Testis (tissue), 3 donors: ENCODE data around the gene NAA16. TPM values are rescaled to one million over a fixed set of nuclear protein-coding genes. Genes with fewer than 3 reads are reported as not detected.

Experiments used
- DNase-seq: peaks from one replicate; pipeline ENCODE4 v3.0.0-alpha.2; 2019
- H3K27ac ChIP-seq, 2 donors: fragments of 200-600 bp; sonication (generic); one replicate each; pipeline ENCODE4 v1.5.1; 2019
- H3K27me3 ChIP-seq: fragments of 200-600 bp; sonication (generic); one replicate; pipeline ENCODE4 v1.5.1; 2019
- H3K36me3 ChIP-seq: fragments of 200-600 bp; sonication (generic); one replicate; pipeline ENCODE4 v1.5.1; 2017; ENCODE audit warnings: low read depth; ENCODE audit errors: missing control alignments
- H3K4me1 ChIP-seq: fragments of 200-600 bp; sonication (generic); one replicate; pipeline ENCODE4 v1.5.1; 2019
- H3K4me3 ChIP-seq, 2 donors: fragments of 200-600 bp; sonication (generic); one replicate each; pipeline ENCODE4 v1.5.1; 2017 to 2019
- H3K9me3 ChIP-seq: fragments of 200-600 bp; sonication (generic); one replicate; pipeline ENCODE4 v1.5.1; 2017
- POLR2A ChIP-seq: fragments of 450-650 bp; IDR thresholded peaks from one replicate; pipeline ENCODE4 v1.6.1; 2017; ENCODE audit warnings: antibody characterized with exemption, mild to moderate bottlenecking, moderate library complexity
- WGBS, 2 donors: methylation state at CpG; one replicate each; pipeline ENCODE4 v1.1.5; 2018; 5-methylcytosine and 5-hydroxymethylcytosine counted together
- intact Hi-C: fragments of 100-400 bp; cut with DNase I; formaldehyde crosslinking; loops from one replicate; pipeline ENCODE4 v1.15.1; 2023; ENCODE audit warnings: low total_unique reads
- polyA plus RNA-seq: library from polyadenylated mRNA; stranded (reverse); fragments of 350-450 nt; fragmentation: Illumina TruSeq; extraction: RNeasy Lipid Tissue Mini Kit (QIAGEN cat#74804); gene quantifications from one replicate; pipeline ENCODE4 v1.2.3, GENCODE V29; 2014; ENCODE audit warnings: low read depth, low replicate concordance; ENCODE audit not compliant: insufficient read depth
- total RNA-seq, 2 donors: library from RNA; depleted of rRNA; stranded (reverse); fragments of >200 nt; gene quantifications; one replicate each; pipeline ENCODE4 v1.2.3, GENCODE V29; 2016
- TF ChIP-seq, protein P1 (sequence below), 3 experiments: fragments of 450-650 bp in 2 of 3; fragments of 200-600 bp in 1 of 3; sonication (generic) in 1 of 3; IDR thresholded peaks; one replicate each; pipeline ENCODE4 v1.5.1; 2016 to 2019; ENCODE audit warnings: antibody characterized with exemption in 3 of 3, mild to moderate bottlenecking in 2 of 3, moderate library complexity in 1 of 3

The NAA16 gene
- total and polyA plus RNA-seq, 3 donors from 2014 or later = 18.5 to 38.0 (median 33.1) TPM

DNA sequence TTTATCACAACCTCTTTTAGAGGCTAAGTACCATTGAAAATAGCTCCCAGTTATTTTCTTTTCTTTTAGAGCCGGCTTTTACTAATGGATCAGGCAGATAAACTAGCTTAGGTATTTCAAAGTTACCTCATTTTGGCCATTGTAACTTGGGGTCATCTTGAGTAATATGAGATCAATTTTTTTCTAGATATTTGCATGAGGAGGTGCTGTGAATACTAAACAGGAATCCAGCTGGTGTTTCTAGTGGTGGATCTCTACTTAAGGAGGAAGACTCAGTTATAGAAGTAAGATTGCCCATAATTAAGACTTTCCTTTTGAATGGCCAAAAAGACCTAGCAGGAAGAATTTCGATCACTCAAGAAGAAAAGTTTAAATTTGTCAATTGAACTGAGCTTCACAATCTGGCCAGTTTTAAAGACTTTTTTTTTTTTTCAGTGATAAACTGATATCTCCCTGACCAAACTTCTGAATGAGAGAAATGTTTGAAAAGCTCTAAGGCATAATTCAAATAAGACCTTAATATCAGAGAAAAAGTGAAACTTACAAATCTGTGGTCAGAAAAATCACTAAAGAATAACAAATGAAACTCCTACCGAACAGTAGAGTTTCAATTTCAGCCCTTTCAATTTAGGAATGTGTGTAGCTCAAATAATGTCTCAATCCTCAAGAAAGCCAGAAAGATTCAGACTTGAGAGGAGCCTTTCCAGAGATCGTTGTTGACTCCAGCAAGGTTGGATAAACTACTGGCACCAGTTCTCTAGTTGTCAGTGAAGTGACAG lies 11.6 kb upstream of the NAA16 start:
- 86 to 95% methylated on average over 4 of the region's 4 CpGs for WGBS, 2 donors
- Histone ChIP-seq H3K36me3 (no peaks in the 10 kb centered on the region), H3K27me3 (no peaks in the 10 kb centered on the region), H3K27ac (no peak overlapping the region), H3K4me1 (no peaks in the 10 kb centered on the region), H3K4me3 (no peak overlapping the region), H3K9me3 (no peaks in the 10 kb centered on the region)
- DNase-seq = no peak
- TF ChIP-seq POLR2A = no peak
- TF ChIP-seq, protein P1, sequence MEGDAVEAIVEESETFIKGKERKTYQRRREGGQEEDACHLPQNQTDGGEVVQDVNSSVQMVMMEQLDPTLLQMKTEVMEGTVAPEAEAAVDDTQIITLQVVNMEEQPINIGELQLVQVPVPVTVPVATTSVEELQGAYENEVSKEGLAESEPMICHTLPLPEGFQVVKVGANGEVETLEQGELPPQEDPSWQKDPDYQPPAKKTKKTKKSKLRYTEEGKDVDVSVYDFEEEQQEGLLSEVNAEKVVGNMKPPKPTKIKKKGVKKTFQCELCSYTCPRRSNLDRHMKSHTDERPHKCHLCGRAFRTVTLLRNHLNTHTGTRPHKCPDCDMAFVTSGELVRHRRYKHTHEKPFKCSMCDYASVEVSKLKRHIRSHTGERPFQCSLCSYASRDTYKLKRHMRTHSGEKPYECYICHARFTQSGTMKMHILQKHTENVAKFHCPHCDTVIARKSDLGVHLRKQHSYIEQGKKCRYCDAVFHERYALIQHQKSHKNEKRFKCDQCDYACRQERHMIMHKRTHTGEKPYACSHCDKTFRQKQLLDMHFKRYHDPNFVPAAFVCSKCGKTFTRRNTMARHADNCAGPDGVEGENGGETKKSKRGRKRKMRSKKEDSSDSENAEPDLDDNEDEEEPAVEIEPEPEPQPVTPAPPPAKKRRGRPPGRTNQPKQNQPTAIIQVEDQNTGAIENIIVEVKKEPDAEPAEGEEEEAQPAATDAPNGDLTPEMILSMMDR (IDR thresholded peaks at IDR 0.05) = no peak
- intact Hi-C loops = no loop called here

DNA sequence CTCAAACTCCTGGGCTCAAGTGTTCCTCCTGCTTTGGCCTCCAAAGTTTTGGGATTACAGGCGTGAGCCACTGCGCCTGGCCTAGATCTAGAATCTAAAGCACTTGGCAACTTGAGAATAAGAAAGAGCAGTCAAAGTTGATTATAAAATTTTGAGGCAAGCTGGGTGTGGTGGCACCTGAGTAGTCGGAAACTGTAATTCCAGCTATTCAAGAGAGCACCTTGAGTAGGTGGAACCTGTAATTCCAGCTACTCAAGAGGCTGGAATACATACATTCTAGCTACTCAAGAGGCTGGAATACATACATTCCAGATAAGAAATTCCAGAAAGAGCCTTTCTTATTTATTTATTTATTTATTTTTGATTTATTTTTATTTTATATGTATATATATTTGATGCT lies 8.3 kb upstream of the NAA16 start:
- H3K27ac ChIP-seq = no peak overlapping the region
- 88 to 97% methylated on average over 3 of the region's 3 CpGs for WGBS, 2 donors
- TF ChIP-seq, protein P1 (IDR thresholded peaks at IDR 0.05) = no peak
- no peak for TF ChIP-seq POLR2A
- no peak for DNase-seq
- H3K36me3 ChIP-seq = no peaks in the 10 kb centered on the region
- no peak overlapping the region for H3K4me3 ChIP-seq
- no peaks in the 10 kb centered on the region for H3K9me3 ChIP-seq
- H3K27me3 ChIP-seq = no peaks in the 10 kb centered on the region
- H3K4me1 ChIP-seq = no peaks in the 10 kb centered on the region
- intact Hi-C loops = no loop called here

GRCh38 chr13:41304551-41304950 lies 6.5 kb upstream of the NAA16 start:
- TF ChIP-seq, protein P1 (IDR thresholded peaks at IDR 0.05) = no peak
- no peak for TF ChIP-seq POLR2A
- Histone ChIP-seq H3K36me3 (no peaks in the 10 kb centered on the region), H3K27me3 (no peaks in the 10 kb centered on the region), H3K4me1 (no peaks in the 10 kb centered on the region), H3K27ac (no peak overlapping the region), H3K9me3 (no peaks in the 10 kb centered on the region), H3K4me3 (no peak overlapping the region)
- intact Hi-C loops = no loop called here
- no peak for DNase-seq

GRCh38 chr13:41306271-41307145 lies 4.6 kb upstream of the NAA16 start:
- intact Hi-C loops = no loop called here
- Histone ChIP-seq H3K4me3 (no peak overlapping the region), H3K27ac (peak overlapping the region in 1 of 2 donors; percentile 27), H3K27me3 (no peaks in the 10 kb centered on the region), H3K4me1 (no peaks in the 10 kb centered on the region), H3K9me3 (no peaks in the 10 kb centered on the region), H3K36me3 (no peaks in the 10 kb centered on the region)
- no peak for DNase-seq
- 31 to 52% methylated on average over 15 of the region's 15 CpGs for WGBS, 2 donors
- TF ChIP-seq, protein P1 (IDR thresholded peaks at IDR 0.05) = no peak
- TF ChIP-seq POLR2A = no peak
